ENCODE data around the gene NEXN. TPM values are rescaled to one million over a fixed set of nuclear protein-coding genes. Genes with fewer than 3 reads are reported as not detected.

NEXN gene
- total and polyA plus RNA-seq, 8 donors: 2.1 to 7.5 (median 3.1) TPM

DNA sequence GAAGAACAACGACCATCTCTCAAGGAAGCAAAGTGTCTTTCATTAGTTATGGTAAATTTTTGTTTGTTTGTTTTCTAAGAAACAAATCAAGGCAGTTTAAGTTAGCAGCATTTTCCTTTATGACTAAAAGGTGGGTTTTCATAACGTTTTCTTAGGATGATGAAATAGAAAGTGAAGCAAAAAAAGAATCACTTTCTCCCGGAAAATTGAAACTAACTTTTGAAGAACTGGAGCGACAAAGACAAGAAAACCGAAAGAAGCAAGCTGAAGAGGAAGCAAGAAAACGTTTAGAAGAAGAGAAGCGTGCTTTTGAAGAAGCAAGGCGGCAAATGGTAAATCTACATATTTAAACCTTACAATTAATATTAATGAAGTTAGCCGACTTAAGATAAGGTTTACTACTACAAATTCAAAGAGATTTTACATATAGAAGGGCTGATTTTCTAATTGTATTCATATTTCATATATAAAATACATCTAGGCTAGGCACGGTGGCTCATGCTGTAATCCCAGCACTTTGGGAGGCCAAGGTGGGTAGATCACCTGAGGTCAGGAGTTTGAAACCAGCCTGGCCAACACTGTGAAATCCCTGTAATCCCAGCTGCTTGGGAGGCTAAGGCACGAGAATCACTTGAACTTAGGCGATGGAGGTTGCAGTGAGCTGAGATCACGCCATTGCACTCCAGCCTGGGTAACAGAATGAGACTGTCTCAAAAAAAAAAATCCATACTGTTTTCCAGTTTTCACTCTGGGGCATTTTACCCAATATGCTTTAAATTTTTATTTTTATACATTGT lies 38.3 kb downstream of the NEXN start:
- no peaks in the 10 kb centered on the region for H3K27me3 ChIP-seq
- WGBS, 2 donors: 73 to 76% methylated on average over 13 of the region's 13 CpGs
- H3K9me3 ChIP-seq: no peaks in the 10 kb centered on the region
- no peaks in the 10 kb centered on the region for H3K4me1 ChIP-seq
- no peaks in the 10 kb centered on the region for H3K36me3 ChIP-seq
- no peak for DNase-seq
- no peak overlapping the region for H3K4me3 ChIP-seq
- H3K27ac ChIP-seq: peak overlapping the region in 1 of 4 donors; percentile 2
- FAIRE-seq: no peak
- no peak for TF ChIP-seq CTCF (IDR thresholded peaks at IDR 0.05)
- intact Hi-C loops (cut with DNase I): no loop called here
- no peak for ATAC-seq

DNA sequence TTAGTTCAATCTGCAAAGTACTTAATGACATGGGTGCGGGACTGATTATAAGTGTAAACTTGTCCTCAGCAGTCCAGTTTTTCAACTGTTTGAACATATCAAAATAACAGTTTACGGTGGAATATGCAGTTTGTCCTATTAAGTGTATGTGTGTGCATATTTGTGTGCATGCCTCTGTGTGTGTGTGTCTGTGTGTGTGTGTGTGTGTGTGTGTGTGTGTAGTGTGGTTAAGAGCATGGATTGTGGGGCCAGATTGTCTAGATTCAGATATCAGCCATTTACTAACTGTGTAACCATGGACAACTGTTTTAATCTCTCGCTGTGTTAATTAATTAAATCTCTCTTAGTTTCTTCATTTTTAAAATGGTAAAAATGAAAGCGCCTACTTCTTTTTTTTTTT lies 39.0 kb downstream of the NEXN start:
- H3K36me3 ChIP-seq: no peaks in the 10 kb centered on the region
- FAIRE-seq: no peak
- intact Hi-C loops (cut with DNase I): no loop called here
- TF ChIP-seq CTCF (IDR thresholded peaks at IDR 0.05): no peak
- H3K9me3 ChIP-seq: no peaks in the 10 kb centered on the region
- no peak for DNase-seq
- H3K4me3 ChIP-seq: no peak overlapping the region
- H3K4me1 ChIP-seq: no peaks in the 10 kb centered on the region
- WGBS, 2 donors: 78 to 84% methylated on average over 4 of the region's 4 CpGs
- H3K27me3 ChIP-seq: no peaks in the 10 kb centered on the region
- no peak overlapping the region for H3K27ac ChIP-seq
- ATAC-seq: no peak

DNA sequence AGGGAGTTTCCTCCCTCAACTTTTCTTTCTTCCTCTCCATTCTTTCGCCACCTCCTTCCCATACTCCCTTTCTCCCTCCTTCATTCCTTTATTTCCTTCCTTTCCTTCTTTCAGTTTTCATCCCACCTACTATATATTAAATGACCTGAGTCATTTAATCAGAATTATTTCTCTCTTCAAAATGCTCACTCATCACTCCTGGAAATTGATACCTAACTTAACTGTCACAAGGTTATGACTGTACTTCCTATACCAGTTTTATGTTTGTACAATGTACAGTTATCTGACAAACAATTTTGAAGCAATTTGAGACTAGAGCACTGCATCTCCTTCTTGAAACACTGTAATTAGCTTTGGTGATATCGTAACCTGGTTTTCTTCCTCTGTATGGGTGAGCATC lies 41.4 kb downstream of the NEXN start:
- TF ChIP-seq CTCF (IDR thresholded peaks at IDR 0.05): no peak
- Histone ChIP-seq H3K9me3 (no peaks in the 10 kb centered on the region), H3K27ac (no peak overlapping the region), H3K36me3 (no peaks in the 10 kb centered on the region), H3K4me1 (no peaks in the 10 kb centered on the region), H3K4me3 (no peak overlapping the region), H3K27me3 (no peaks in the 10 kb centered on the region)
- FAIRE-seq (no peak), ATAC-seq (no peak), DNase-seq (no peak)
- intact Hi-C loops (cut with DNase I): no loop called here
- WGBS, 2 donors: 100% methylated on average over 2 of the region's 2 CpGs

DNA sequence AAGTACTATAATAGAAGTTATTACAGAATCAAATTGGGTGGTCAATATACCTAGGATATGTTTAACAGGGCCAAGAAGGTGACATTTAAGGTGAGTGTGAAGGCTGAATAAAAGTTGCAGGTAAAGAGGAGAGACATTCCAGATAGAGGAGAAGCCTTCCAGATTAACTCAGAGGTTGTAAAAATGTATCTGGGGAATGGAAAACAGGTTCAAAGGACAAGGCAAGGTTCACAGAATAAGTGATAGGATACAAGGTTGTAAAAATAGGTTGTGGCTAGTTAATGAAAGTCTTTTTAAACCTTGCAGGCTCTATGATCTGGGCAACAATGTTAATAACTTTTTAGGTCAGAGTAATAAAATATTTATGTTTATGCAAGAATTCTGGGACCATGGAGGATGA lies 50.2 kb downstream of the NEXN start:
- DNase-seq (no peak), ATAC-seq (no peak), FAIRE-seq (no peak)
- H3K27ac ChIP-seq: no peak overlapping the region
- no peak overlapping the region for H3K4me3 ChIP-seq
- TF ChIP-seq CTCF (IDR thresholded peaks at IDR 0.05): no peak
- no peaks in the 10 kb centered on the region for H3K27me3 ChIP-seq
- intact Hi-C loops (cut with DNase I): no loop called here
- no peaks in the 10 kb centered on the region for H3K4me1 ChIP-seq
- H3K9me3 ChIP-seq: no peaks in the 10 kb centered on the region
- peaks cover 0 to 3% (median 0%) of the 10 kb centered on the region in 3 donors for H3K36me3 ChIP-seq

GRCh38 chr1:77940921-77941570 lies 52.6 kb downstream of the NEXN start:
- WGBS, 2 donors: 93 to 98% methylated on average over 4 of the region's 4 CpGs
- Histone ChIP-seq H3K27ac (no peak overlapping the region), H3K27me3 (no peaks in the 10 kb centered on the region), H3K4me1 (no peaks in the 10 kb centered on the region), H3K36me3 (peaks cover 0 to 8% (median 4%) of the 10 kb centered on the region in 3 donors), H3K9me3 (no peaks in the 10 kb centered on the region), H3K4me3 (no peak overlapping the region)
- no peak for ATAC-seq
- intact Hi-C loops (cut with DNase I): no loop called here
- no peak for FAIRE-seq
- no peak for TF ChIP-seq CTCF (IDR thresholded peaks at IDR 0.05)
- DNase-seq: no peak

Data from pancreas (tissue), 10 donors.